Neural crest cell (in vitro differentiated cells): ENCODE results near the gene CTNNA3. TPM values are rescaled to one million over a fixed set of nuclear protein-coding genes. Genes with fewer than 3 reads are reported as not detected.

Experiments
- DNase-seq: peaks from one replicate; pipeline ENCODE4 v3.0.0; 2021; ENCODE audit warnings: low read depth, mixed read lengths, low spot score
- H3K27ac Mint-ChIP-seq: one replicate; pipeline ENCODE4 v1.8.0; 2021; ENCODE audit warnings: mild to moderate bottlenecking, mixed read lengths; ENCODE audit not compliant: unreplicated experiment
- H3K27me3 Mint-ChIP-seq: 2 replicates; pipeline ENCODE4 v1.8.0; 2021; ENCODE audit warnings: low read depth, mild to moderate bottlenecking, mixed read lengths
- H3K36me3 Mint-ChIP-seq: 2 replicates; pipeline ENCODE4 v1.8.0; 2021; ENCODE audit warnings: low read depth, mild to moderate bottlenecking, mixed read lengths
- H3K4me1 Mint-ChIP-seq: 2 replicates; pipeline ENCODE4 v1.8.0; 2021; ENCODE audit warnings: mixed read lengths
- H3K4me3 Mint-ChIP-seq: one replicate; pipeline ENCODE4 v1.8.0; 2021; ENCODE audit warnings: mild to moderate bottlenecking, mixed read lengths
- H3K9me3 Mint-ChIP-seq: 2 replicates; pipeline ENCODE4 v1.8.0; 2021; ENCODE audit warnings: mixed read lengths
- total RNA-seq: library from RNA; stranded (reverse); gene quantifications from 2 replicates; pipeline ENCODE4 v1.2.1, GENCODE V29; 2021
- TF ChIP-seq, protein P1 (sequence below): fragments of 200-600 bp; sonication (generic); conservative IDR thresholded peaks from 2 replicates; pipeline ENCODE4 v1.5.0; 2021; ENCODE audit warnings: antibody characterized with exemption, mild to moderate bottlenecking

Gene CTNNA3
- total RNA-seq, 1 donor from 2014 or later = 4.7 TPM

- DNase-seq = no peak
- Mint-ChIP-seq H3K4me3 (no peak overlapping the region), H3K36me3 (no peaks in the 10 kb centered on the region), H3K27me3 (no peaks in the 10 kb centered on the region), H3K4me1 (peaks cover 32% of the 10 kb centered on the region), H3K9me3 (no peaks in the 10 kb centered on the region), H3K27ac (no peak overlapping the region)
- TF ChIP-seq, protein P1, sequence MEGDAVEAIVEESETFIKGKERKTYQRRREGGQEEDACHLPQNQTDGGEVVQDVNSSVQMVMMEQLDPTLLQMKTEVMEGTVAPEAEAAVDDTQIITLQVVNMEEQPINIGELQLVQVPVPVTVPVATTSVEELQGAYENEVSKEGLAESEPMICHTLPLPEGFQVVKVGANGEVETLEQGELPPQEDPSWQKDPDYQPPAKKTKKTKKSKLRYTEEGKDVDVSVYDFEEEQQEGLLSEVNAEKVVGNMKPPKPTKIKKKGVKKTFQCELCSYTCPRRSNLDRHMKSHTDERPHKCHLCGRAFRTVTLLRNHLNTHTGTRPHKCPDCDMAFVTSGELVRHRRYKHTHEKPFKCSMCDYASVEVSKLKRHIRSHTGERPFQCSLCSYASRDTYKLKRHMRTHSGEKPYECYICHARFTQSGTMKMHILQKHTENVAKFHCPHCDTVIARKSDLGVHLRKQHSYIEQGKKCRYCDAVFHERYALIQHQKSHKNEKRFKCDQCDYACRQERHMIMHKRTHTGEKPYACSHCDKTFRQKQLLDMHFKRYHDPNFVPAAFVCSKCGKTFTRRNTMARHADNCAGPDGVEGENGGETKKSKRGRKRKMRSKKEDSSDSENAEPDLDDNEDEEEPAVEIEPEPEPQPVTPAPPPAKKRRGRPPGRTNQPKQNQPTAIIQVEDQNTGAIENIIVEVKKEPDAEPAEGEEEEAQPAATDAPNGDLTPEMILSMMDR = no peak
Measured at GRCh38 chr10:67662415-67662814, 33.6 kb downstream of the CTNNA3 start.

GRCh38 chr10:67659497-67659896 is 36.5 kb downstream of the CTNNA3 start:
- H3K36me3 Mint-ChIP-seq = no peaks in the 10 kb centered on the region
- no peaks in the 10 kb centered on the region for H3K9me3 Mint-ChIP-seq
- H3K4me3 Mint-ChIP-seq = no peak overlapping the region
- H3K27ac Mint-ChIP-seq = no peak overlapping the region
- H3K27me3 Mint-ChIP-seq = no peaks in the 10 kb centered on the region
- TF ChIP-seq, protein P1 = no peak
- no peak for DNase-seq
- H3K4me1 Mint-ChIP-seq = peaks cover 10% of the 10 kb centered on the region

DNA sequence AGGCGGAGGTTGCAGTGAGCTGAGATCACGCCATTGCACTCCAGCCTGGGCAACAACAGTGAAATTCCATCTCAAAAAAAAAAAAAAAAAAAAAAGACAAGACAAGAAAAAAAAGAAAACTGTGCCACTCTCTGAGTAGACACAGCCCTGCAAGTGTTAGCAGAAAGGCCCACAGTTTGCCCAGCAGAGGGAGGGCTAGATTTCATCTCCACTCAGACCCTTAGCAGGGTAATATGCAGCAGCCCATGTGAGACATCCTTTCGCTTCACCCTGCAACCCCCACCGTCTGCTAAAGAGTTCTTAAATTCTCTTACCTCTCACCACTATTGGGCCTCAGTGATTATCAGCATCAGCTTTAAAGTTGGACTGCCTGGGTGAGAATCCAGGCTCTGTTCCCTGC is 38.2 kb downstream of the CTNNA3 start:
- Mint-ChIP-seq H3K27me3 (no peaks in the 10 kb centered on the region), H3K4me3 (no peak overlapping the region)
- TF ChIP-seq, protein P1 = no peak

GRCh38 chr10:67650558-67650957 is 45.4 kb downstream of the CTNNA3 start:
- Mint-ChIP-seq H3K27ac (no peak overlapping the region), H3K27me3 (no peaks in the 10 kb centered on the region), H3K4me3 (no peak overlapping the region), H3K36me3 (no peaks in the 10 kb centered on the region), H3K4me1 (no peaks in the 10 kb centered on the region), H3K9me3 (peaks cover 5% of the 10 kb centered on the region)
- no peak for DNase-seq
- TF ChIP-seq, protein P1 = no peak

More for the DNA sequence above, 38.2 kb downstream of the CTNNA3 start:
- H3K36me3 Mint-ChIP-seq = no peaks in the 10 kb centered on the region
- no peak overlapping the region for H3K27ac Mint-ChIP-seq
- H3K9me3 Mint-ChIP-seq = peaks cover 3% of the 10 kb centered on the region
- no peak for DNase-seq
- peaks cover 8% of the 10 kb centered on the region for H3K4me1 Mint-ChIP-seq

GRCh38 chr10:67648613-67649229 is 47.3 kb downstream of the CTNNA3 start:
- H3K27me3 Mint-ChIP-seq = no peaks in the 10 kb centered on the region
- H3K36me3 Mint-ChIP-seq = no peaks in the 10 kb centered on the region
- H3K9me3 Mint-ChIP-seq = peaks cover 5% of the 10 kb centered on the region
- DNase-seq = no peak
- TF ChIP-seq, protein P1 = no peak
- H3K27ac Mint-ChIP-seq = no peak overlapping the region
- H3K4me1 Mint-ChIP-seq = no peaks in the 10 kb centered on the region
- no peak overlapping the region for H3K4me3 Mint-ChIP-seq
